Stimulated activated naive CD8-positive, alpha-beta T cell treated with anti-CD3 and anti-CD28 coated beads, Interleukin-15, amount 100 ng/mL, for 72 hours (primary cell): ENCODE data around the gene SCN1A.
A peak's percentile ranks its signal among the peaks of the same experiment; 100 is the strongest.
"Not testable (repeated sequence)": the region's sequence is repeated elsewhere in the genome, so short reads cannot be mapped to it uniquely, and the experiment has no call there.

Experiments
- ATAC-seq: fragments of 150-1000 bp; cut with Tn5 transposase; 2 replicates; pipeline ENCODE4 v1.10.0; 2021; ENCODE audit warnings: mild to moderate bottlenecking, moderate library complexity
- DNase-seq, 2 donors: peaks; one replicate each; pipeline ENCODE4 v3.0.0; 2021 to 2022
- H3K27ac Mint-ChIP-seq, 2 donors: one replicate each; pipeline ENCODE4 v1.8.0; 2022; ENCODE audit warnings: mild to moderate bottlenecking in 2 of 2, mixed read lengths in 2 of 2, moderate library complexity in 2 of 2
- H3K27me3 Mint-ChIP-seq: one replicate; pipeline ENCODE4 v1.8.0; 2022; ENCODE audit warnings: mixed read lengths
- H3K4me1 Mint-ChIP-seq: one replicate; pipeline ENCODE4 v1.8.0; 2022; ENCODE audit warnings: mild to moderate bottlenecking, mixed read lengths
- H3K4me3 Mint-ChIP-seq, 2 donors: one replicate each; pipeline ENCODE4 v1.8.0; 2022; ENCODE audit warnings: mild to moderate bottlenecking in 2 of 2, mixed read lengths in 2 of 2, moderate library complexity in 1 of 2
- H3K9me3 Mint-ChIP-seq, 2 donors: one replicate each; pipeline ENCODE4 v1.8.0; 2022; ENCODE audit warnings: mixed read lengths in 2 of 2

Gene SCN1A

DNA sequence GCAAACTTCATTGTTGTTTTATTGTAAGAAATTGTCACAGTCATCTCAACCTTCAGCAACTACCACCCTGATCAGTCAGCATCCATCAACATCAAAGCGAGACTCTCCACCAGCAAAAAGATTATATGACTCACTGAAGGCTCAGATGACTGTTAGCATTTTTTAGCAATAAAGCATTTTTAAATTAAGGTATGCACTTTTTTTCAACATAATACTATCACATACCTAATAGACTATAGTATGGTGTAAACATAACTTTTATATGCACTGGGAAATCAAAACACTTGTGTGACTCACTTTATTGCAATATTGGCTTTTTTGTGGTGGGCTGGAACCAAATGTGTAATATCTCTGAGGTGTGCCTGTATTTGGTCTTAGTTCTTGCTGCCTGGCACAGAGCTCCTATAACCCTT lies 15.6 kb downstream of the SCN1A start:
- Mint-ChIP-seq H3K9me3 (no peaks in the 10 kb centered on the region), H3K27me3 (no peaks in the 10 kb centered on the region), H3K4me3 (no peak overlapping the region), H3K4me1 (no peaks in the 10 kb centered on the region), H3K27ac (no peak overlapping the region)
- no peak for DNase-seq
- ATAC-seq, result peak; percentile 69

DNA sequence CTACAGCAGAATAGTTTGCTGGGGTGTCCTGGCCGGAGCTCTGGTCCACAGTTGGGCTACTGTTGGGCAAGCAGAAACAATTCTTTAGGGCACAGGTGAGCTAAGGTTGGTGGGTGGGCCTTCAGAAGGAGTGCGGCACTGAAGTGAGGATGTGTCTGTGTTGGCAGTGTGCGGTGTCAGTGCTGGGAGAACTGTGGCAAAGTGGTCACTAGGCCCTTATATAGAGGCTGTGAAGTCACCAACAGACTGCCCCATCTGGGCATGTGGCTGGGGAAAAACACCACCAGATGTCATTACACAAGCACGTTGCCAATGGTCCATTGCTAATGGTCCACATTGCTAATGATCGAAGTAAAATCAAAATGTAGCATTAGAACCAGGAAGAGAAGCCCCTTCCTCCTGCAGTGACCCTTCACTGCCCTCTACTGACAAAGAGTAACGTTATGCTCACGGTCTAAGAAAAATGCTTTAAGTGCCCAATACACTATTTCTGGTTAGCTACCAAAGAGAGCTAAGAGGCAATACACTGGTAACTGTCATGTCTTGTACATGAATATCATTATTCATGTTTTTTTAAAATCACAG lies 21.3 kb downstream of the SCN1A start:
- H3K9me3 Mint-ChIP-seq, result peaks cover 0 to 5% of the 10 kb centered on the region in 2 donors
- H3K4me1 Mint-ChIP-seq, result no peaks in the 10 kb centered on the region
- no peak overlapping the region for H3K4me3 Mint-ChIP-seq
- no peak for DNase-seq
- H3K27ac Mint-ChIP-seq, result no peak overlapping the region
- H3K27me3 Mint-ChIP-seq, result no peaks in the 10 kb centered on the region
- peak; percentile 66 for ATAC-seq

DNA sequence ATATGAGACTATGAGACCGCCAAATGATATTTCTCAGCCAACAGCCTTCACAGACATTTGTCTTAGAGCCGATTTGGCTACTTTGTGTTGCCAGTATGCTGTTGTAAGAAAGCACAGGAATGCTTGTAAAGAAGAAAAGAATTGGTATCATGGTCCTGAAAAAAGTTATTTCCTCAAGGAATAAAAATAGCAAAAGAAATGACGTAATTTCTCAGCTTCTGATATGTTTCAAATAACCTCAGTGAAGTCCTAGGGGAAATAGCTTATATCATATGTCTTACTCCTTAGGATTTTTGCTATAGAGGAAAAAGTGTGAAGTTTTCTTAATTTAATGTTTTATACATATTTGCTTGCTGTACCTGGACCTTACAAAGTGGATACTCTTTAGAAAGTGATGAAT lies 23.0 kb downstream of the SCN1A start:
- no peak overlapping the region for H3K27ac Mint-ChIP-seq
- H3K27me3 Mint-ChIP-seq, result no peaks in the 10 kb centered on the region
- DNase-seq (no peak), ATAC-seq (no peak)
- H3K4me1 Mint-ChIP-seq, result no peaks in the 10 kb centered on the region
- H3K4me3 Mint-ChIP-seq, result no peak overlapping the region
- peaks cover 0 to 7% of the 10 kb centered on the region in 2 donors for H3K9me3 Mint-ChIP-seq

DNA sequence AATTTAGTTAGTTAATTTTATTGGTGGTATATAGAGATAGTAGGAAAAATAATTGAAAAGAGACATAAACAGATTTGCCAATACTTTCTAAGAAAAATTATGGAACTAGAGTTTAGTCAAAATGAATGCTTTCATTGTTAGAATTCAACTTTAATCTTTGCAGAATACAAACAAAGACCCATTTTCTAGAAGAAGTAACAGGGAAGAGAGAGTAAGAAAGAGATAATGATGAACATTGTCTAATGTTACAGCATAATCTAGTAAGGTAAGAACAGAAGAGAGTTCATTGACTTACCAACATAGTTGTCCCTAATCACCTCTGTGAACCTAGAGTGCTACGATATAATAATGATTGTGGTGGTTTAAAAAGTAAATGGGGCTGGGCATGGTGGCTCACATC lies 23.7 kb downstream of the SCN1A start:
- DNase-seq (no peak), ATAC-seq (no peak)
- no peak overlapping the region for H3K27ac Mint-ChIP-seq
- H3K9me3 Mint-ChIP-seq, result peaks cover 0 to 7% of the 10 kb centered on the region in 2 donors
- H3K4me3 Mint-ChIP-seq, result no peak overlapping the region
- no peaks in the 10 kb centered on the region for H3K4me1 Mint-ChIP-seq
- no peaks in the 10 kb centered on the region for H3K27me3 Mint-ChIP-seq

DNA sequence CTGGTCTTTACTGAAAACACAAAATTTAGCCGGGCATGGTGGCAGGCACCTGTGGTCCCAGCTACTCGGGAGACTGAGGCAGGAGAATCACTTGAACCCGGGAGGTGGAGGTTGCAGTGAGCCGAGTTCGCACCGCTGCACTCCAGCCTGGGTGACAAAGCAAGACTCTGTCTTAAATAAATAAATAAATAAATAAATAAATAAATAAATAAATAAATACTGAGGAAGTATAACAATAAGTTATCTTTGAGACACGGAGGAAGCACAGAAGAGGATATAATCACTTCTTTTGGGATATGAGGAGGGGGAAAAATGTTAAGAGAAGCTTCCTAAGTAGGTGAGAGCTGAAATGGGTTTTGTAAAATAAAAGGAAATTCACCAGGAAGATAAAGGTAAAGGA lies 24.5 kb downstream of the SCN1A start:
- not testable (repeated sequence) for DNase-seq, H3K27me3 Mint-ChIP-seq, H3K4me3 Mint-ChIP-seq, H3K9me3 Mint-ChIP-seq, ATAC-seq, H3K4me1 Mint-ChIP-seq, H3K27ac Mint-ChIP-seq

DNA sequence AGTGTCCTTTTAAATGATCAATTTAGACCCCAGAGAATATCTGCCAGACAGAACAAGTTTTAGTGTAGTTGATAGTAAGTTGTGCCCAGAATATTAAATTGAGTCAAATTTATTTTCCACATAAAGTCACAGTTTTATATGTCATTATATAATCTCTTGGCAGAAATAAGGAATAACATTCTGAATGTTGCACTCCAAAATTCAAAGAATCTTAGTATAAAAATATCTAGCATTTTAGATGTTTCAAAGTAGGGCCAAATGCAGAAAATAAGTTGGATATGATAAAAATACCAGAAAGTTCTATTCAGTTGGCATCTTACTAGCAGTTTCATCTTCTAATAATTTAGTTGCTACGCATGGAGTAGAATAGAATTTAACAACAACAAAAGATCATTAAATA lies 33.5 kb downstream of the SCN1A start:
- DNase-seq, result no peak
- Mint-ChIP-seq H3K4me3 (no peak overlapping the region), H3K9me3 (no peaks in the 10 kb centered on the region), H3K27me3 (no peaks in the 10 kb centered on the region), H3K27ac (peak overlapping the region in 1 of 2 donors; percentile 64), H3K4me1 (no peaks in the 10 kb centered on the region)
- no peak for ATAC-seq

DNA sequence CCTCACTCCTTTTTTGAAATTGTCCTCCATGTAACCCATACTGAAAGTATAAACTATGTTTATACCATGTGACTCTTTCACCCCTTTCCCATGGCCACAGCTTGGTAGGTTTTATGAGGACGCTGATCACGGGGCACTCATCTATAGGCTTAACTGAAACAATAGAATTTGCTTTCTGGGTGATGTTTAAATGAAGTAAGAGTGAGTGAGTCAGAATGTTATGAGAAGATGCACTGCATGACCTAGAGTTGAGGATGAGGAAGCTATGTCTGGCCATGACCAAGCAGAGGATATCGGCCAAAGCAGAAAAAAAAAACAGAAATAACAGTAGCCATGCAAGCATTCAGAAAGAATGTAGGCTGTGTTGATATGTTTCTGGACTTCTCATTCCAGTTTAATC lies 34.9 kb downstream of the SCN1A start:
- no peaks in the 10 kb centered on the region for H3K27me3 Mint-ChIP-seq
- DNase-seq (no peak), ATAC-seq (no peak)
- H3K4me1 Mint-ChIP-seq, result no peaks in the 10 kb centered on the region
- H3K4me3 Mint-ChIP-seq, result no peak overlapping the region
- no peak overlapping the region for H3K27ac Mint-ChIP-seq
- H3K9me3 Mint-ChIP-seq, result no peaks in the 10 kb centered on the region

DNA sequence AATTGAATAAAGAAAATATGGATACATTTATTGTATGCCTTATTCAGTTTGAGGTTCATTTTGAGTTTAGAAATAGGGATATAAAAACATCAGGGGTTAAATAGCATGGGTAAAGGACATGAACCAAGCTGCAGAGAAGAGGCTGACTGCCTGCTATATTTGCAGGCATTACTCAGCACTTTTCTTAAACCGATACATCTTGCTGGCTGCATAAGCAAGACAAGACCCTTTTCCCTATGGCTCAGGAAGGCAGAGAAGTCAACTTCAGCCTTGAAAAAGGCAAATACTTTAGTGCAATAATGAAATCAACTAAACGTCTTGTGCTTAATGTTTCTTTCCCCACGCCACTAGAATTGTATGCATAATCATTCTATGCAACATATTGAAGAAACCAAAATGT lies 36.4 kb downstream of the SCN1A start:
- ATAC-seq (no peak), DNase-seq (no peak)
- H3K4me1 Mint-ChIP-seq, result no peaks in the 10 kb centered on the region
- no peaks in the 10 kb centered on the region for H3K27me3 Mint-ChIP-seq
- H3K4me3 Mint-ChIP-seq, result no peak overlapping the region
- H3K9me3 Mint-ChIP-seq, result no peaks in the 10 kb centered on the region
- H3K27ac Mint-ChIP-seq, result no peak overlapping the region

DNA sequence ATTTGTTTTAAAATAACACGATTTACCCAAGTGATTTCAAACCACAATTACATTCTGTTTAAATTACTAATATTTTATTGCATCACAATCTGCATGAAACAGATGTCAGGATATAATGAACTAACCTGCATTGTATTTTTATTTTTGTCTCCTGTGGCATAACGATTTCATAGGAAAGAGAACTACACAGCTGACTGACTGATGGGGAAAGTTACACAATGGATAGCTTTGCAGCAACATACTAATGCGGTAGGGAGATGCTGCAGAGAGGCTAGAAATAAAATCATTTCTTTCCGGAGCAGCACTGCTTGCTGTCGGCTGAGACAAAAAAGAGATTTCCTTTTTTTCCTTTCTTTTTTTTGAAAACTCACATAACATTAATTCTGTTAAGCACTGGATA lies 36.9 kb downstream of the SCN1A start:
- Mint-ChIP-seq H3K27me3 (no peaks in the 10 kb centered on the region), H3K9me3 (no peaks in the 10 kb centered on the region), H3K4me1 (no peaks in the 10 kb centered on the region), H3K4me3 (no peak overlapping the region), H3K27ac (no peak overlapping the region)
- DNase-seq (no peak), ATAC-seq (no peak)

DNA sequence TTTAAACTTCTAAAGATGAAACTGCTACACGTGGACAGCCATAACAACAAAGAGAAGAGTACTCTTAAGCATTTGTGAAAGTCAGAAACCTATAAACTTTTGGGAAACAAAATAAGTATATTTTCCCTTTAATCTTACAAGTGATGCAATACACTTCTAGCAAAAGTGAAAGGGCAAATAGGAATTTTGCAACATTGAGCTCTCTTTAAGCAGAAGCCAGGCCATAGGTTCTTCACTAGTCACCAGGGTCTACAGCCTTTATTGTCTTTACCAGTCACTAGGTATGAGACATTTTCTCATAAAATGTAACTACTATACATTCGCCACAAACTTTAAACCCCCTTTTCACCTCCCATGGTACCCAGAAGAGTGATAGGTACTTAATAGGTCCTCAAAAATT lies 37.5 kb downstream of the SCN1A start:
- no peak for ATAC-seq
- Mint-ChIP-seq H3K27me3 (no peaks in the 10 kb centered on the region), H3K9me3 (no peaks in the 10 kb centered on the region), H3K4me3 (no peak overlapping the region), H3K27ac (no peak overlapping the region), H3K4me1 (no peaks in the 10 kb centered on the region)
- no peak for DNase-seq

DNA sequence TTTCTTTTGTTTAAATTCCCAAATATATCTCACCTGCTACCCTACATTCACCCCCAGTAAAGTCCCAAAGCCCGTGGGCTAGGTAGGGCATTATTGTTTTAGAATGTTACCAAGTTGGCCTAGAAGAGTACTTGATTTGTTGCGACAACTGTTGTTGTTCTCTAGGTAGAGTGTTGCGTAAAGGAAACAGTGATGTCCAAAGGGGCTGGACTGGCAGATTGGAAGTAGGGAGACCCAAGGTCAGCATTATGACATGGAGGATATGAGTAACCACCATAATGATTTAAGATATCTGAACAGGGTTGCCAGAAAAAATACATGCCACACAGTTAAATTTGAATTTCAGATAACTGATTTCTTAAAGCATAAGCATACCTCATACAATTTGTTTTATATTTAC lies 39.2 kb downstream of the SCN1A start:
- DNase-seq, result no peak
- no peaks in the 10 kb centered on the region for H3K4me1 Mint-ChIP-seq
- H3K27ac Mint-ChIP-seq, result no peak overlapping the region
- no peak for ATAC-seq
- no peaks in the 10 kb centered on the region for H3K9me3 Mint-ChIP-seq
- peaks cover 7% of the 10 kb centered on the region for H3K27me3 Mint-ChIP-seq
- H3K4me3 Mint-ChIP-seq, result no peak overlapping the region

DNA sequence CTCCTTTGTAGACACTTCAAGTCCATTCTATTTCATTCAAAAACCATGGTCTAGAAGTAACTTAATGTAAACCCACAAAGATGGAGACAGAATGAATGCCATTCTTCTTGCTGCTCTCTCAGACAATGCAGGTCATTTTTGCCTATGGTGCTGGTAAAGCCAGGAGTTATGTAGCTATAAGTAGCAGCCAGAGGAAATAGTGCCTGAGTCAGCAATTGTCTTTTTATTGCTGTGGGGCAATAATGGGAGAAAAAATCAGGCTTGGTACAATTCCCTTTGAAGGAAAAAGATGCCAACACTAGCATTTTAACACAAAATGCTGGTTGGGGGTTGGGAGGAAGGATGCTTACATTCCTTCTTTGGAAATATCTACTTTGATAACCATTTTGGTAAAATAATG lies 43.5 kb downstream of the SCN1A start:
- H3K9me3 Mint-ChIP-seq, result no peaks in the 10 kb centered on the region
- ATAC-seq (no peak), DNase-seq (no peak)
- H3K27me3 Mint-ChIP-seq, result peaks cover 7% of the 10 kb centered on the region
- H3K27ac Mint-ChIP-seq, result no peak overlapping the region
- H3K4me1 Mint-ChIP-seq, result no peaks in the 10 kb centered on the region
- H3K4me3 Mint-ChIP-seq, result no peak overlapping the region

DNA sequence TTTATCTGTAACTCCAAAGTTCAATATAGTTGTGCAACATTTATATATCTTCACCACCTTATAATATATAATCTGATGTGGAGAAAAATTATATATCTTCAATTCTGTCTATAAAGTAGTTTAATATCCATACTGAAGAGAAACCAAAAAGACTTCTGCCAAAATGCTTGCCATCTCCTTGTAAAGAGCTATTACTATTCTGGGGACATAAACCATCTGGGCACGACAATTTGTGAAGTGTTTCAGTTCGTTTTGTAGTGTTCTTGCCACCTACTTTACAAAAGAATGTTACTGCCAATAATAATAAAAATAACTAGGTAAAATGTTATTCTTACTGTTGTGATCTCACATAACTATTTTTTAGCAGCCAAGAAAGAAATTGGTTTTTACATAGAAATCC lies 45.1 kb downstream of the SCN1A start:
- H3K9me3 Mint-ChIP-seq, result no peaks in the 10 kb centered on the region
- H3K27ac Mint-ChIP-seq, result no peak overlapping the region
- no peak for ATAC-seq
- H3K4me1 Mint-ChIP-seq, result no peaks in the 10 kb centered on the region
- no peak overlapping the region for H3K4me3 Mint-ChIP-seq
- DNase-seq, result no peak
- H3K27me3 Mint-ChIP-seq, result peaks cover 7% of the 10 kb centered on the region

DNA sequence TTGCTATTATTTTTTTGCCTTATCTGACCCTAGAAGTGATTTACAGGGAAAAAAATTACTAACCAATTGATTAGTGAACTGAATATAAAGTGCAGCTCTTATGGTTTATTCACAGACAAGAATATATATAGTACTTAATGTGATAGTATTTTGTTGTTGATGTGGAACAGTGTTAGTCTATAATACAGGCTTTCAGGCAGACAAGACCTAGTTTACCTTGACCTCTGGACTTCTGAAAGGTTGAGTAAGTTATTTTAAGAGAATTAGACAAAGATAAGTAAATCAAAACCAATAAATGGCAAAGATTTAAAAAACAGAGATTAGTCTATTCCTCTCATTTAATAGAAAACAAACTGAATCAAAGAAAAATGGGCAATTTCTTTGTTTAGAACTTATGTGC lies 46.0 kb downstream of the SCN1A start:
- Mint-ChIP-seq H3K27me3 (peaks cover 7% of the 10 kb centered on the region), H3K9me3 (no peaks in the 10 kb centered on the region), H3K4me3 (no peak overlapping the region), H3K4me1 (no peaks in the 10 kb centered on the region), H3K27ac (no peak overlapping the region)
- ATAC-seq (no peak), DNase-seq (no peak)

DNA sequence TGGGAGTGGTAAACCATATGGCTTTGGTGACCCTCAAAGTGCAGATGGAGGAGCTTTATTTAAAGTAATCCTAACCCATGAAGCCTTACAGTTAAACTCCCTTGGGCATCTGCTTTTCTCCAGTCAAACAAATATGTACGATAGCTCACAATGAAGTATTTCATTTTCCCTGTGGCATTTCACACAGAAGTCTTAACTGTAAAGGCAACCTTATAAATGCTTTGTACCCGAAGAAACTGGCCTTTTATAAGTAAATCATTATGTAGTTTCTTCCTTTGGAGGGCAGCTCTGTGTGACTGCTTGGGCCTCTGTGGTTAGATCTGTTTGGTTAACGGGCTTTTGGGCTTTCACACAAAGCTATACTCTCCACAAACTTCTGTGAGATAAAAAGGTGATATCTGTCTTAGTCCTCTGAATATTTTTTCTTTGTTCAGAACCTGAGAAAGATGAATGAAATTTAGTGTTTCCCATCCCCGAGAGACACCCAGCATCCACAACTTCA lies 46.6 kb downstream of the SCN1A start:
- no peaks in the 10 kb centered on the region for H3K4me1 Mint-ChIP-seq
- H3K4me3 Mint-ChIP-seq, result no peak overlapping the region
- ATAC-seq, result no peak
- no peaks in the 10 kb centered on the region for H3K9me3 Mint-ChIP-seq
- H3K27ac Mint-ChIP-seq, result no peak overlapping the region
- peaks cover 7% of the 10 kb centered on the region for H3K27me3 Mint-ChIP-seq
- DNase-seq, result no peak

DNA sequence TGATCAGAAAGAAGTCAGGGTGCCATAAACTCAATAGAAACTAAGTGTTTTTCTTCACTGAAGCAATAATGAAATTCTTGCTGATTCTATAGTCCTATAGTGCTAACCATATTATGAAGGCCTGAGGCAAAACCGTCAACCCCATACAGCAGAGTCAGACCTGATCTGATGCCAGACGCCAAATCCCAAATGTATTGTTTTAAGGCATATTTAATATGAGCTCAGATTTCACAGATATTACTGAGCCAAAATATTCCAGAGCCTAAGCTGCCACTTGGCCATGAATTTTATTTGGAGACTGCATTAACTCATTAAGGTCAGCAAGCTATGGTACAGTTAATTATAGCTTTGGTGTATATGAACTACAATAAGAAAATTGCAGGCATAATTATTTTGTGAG lies 53.4 kb downstream of the SCN1A start:
- no peak overlapping the region for H3K4me3 Mint-ChIP-seq
- H3K9me3 Mint-ChIP-seq, result no peaks in the 10 kb centered on the region
- no peaks in the 10 kb centered on the region for H3K4me1 Mint-ChIP-seq
- H3K27ac Mint-ChIP-seq, result no peak overlapping the region
- ATAC-seq (no peak), DNase-seq (no peak)
- H3K27me3 Mint-ChIP-seq, result no peaks in the 10 kb centered on the region

DNA sequence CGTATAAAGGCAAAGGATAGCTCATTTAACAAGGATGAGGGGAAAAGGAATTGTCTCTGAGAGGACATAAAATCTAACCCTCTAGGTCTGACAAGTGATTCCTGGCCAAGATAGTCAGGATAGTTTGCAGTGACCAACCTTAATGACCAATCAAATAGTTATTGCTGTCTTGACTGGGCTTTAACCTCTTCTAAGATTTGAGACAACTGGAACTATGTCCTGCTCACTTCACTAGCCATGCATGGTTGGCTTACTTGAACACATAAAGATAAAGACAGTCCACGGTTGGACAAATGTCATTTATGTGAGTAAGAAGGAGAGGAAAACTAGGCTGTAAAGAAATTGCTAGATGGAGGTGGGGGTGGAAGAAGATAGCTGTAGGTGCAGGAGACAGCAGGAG lies 53.8 kb downstream of the SCN1A start:
- Mint-ChIP-seq H3K27ac (no peak overlapping the region), H3K4me3 (no peak overlapping the region), H3K27me3 (no peaks in the 10 kb centered on the region), H3K4me1 (no peaks in the 10 kb centered on the region), H3K9me3 (no peaks in the 10 kb centered on the region)
- ATAC-seq (no peak), DNase-seq (no peak)
